ENCODE results near the gene CYSLTR2.
"Not testable (repeated sequence)": the region's sequence is repeated elsewhere in the genome, so short reads cannot be mapped to it uniquely, and the experiment has no call there.

The CYSLTR2 gene

GRCh38 chr13:48645845-48646244 is 7.9 kb upstream of the CYSLTR2 start:
- DNase-seq (ENCODE audit: low spot score), result no peak

GRCh38 chr13:48646791-48647190 is 6.9 kb upstream of the CYSLTR2 start:
- no peak for DNase-seq (ENCODE audit: low spot score)

DNA sequence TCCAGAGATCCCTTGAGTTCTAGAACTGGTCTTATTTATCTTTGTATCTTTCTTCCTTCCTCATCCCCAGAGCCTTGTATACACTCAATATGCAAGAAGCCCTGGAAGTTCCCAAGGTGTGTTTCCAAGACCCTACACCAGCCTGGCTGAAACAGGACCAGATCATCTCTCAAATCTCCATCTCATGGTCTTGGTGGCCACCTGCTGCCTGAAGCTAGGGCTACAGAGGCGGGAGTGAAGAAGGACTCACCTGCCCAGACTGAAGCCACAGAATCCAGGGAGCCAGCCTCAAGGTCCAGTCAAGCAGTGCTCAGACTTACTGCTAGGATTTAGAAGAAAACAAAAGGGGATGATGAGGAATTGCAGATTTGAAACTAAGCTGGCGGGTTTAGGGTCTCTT is 6.1 kb upstream of the CYSLTR2 start:
- no peak for DNase-seq (ENCODE audit: low spot score)

DNA sequence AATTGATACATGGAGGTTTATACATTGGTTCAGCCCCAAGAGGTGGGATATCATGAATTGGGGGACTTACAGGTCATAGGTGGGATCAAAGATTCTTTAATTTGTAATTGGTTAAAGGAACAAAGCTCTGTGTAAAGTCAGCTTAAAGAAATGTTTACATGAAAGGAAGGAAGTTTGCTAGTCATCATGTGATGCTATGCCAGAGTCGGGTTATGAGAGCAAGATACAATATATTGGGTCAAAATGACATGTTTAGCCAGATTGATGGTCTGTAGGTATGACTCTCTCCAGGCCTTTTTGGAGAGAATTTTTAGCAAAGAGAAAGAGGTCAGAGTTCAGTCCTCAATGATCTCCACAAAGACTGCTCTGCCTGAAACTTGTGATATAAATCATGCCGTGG is 5.3 kb upstream of the CYSLTR2 start:
- DNase-seq (ENCODE audit: low spot score), result no peak

GRCh38 chr13:48652851-48653471 is 768 bp upstream of the CYSLTR2 start:
- DNase-seq (ENCODE audit: low spot score), result no peak

- no peak for DNase-seq (ENCODE audit: low spot score)
Measured at GRCh38 chr13:48654511-48654910, 782 bp downstream of the CYSLTR2 start.

GRCh38 chr13:48655291-48655690 is 1.6 kb downstream of the CYSLTR2 start:
- no peak for DNase-seq (ENCODE audit: low spot score)

- DNase-seq (ENCODE audit: low spot score), result no peak
Measured at GRCh38 chr13:48656608-48657007, 2.9 kb downstream of the CYSLTR2 start.

GRCh38 chr13:48660361-48661076 is 6.8 kb downstream of the CYSLTR2 start:
- DNase-seq (ENCODE audit: low spot score), result no peak

GRCh38 chr13:48661107-48661506 is 7.4 kb downstream of the CYSLTR2 start:
- DNase-seq (ENCODE audit: low spot score), result no peak

GRCh38 chr13:48662226-48662625 is 8.5 kb downstream of the CYSLTR2 start:
- no peak for DNase-seq (ENCODE audit: low spot score)

DNA sequence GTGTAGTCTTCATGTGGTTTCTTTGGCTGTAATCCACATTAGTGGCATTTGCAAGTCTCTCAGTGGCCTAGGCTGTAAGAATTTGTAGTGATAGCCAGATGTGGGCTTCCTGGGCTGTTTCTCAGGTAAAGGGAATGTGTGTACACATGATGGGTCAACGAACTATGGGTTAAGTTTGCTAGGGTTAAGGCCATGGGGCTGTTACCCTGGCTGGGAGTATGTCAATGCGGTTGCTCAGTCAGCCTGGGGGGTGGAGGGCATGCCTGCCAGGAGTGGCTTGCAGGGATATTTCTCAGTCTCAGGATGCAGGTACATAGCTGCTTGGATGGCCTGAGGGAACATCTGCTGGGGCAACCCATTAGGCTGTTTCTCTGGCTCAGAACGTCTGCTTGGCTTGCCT is 13.4 kb downstream of the CYSLTR2 start:
- no peak for DNase-seq (ENCODE audit: low spot score)

DNA sequence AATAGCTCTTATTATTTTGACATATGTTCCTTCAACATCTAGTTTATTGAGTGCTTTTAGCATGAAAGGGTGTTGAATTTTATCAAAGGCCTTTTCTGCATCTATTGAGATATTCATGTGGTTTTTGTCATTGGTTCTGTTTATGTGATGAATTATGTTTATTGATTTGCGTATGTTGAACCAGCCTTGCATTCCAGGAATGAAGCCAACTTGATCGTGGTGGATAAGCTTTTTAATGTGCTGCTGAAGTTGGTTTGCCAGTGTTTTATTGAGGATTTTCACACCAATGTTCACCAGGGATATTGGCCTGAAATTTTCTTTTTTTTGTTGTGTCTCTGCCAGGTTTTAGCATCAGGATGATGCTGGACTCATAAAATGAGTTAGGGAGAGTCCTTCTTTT is 17.7 kb downstream of the CYSLTR2 start:
- not testable (repeated sequence) for DNase-seq (ENCODE audit: low spot score)

DNA sequence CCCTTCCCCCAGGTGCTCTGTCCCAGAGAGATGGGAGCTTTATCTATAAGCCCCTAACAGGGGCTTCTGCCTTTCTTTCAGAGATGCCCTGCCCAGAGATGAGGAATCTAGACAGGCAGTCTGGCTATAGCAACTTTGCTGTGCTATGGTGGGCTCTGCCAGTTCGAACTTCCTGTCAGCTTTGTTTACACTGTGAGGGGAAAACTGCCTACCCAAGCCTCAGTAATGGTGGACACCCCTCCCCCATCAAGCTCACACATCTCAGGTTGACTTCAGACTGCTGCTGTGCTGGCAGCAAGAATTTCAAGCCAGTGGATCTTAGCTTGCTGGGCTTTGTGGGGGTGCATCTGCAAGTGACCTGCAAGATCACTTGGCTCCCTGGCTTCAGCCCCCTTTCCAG is 21.5 kb downstream of the CYSLTR2 start:
- DNase-seq (ENCODE audit: low spot score), result no peak

DNA sequence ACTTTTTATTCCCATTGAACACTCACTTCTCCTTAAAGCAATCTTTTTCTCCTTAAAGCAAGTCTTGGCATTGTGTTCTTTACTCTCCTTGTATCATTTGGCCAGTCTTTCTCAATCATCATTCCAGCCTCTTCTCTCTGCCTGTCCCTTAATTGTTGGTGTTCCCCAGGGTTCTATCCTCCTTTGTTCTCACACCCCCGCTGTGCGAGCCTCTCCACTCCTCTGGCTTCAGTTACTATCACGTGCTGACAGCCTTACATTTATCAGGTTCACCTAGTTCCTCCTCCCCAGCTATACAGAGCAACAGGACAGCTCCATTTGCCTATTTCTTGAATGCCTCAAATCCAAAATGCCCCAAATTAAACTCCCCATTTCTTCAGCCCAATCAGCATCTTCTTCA is 24.6 kb downstream of the CYSLTR2 start:
- DNase-seq (ENCODE audit: low spot score), result no peak

- DNase-seq (ENCODE audit: low spot score), result no peak
Measured at GRCh38 chr13:48679941-48680680, 26.4 kb downstream of the CYSLTR2 start.

DNA sequence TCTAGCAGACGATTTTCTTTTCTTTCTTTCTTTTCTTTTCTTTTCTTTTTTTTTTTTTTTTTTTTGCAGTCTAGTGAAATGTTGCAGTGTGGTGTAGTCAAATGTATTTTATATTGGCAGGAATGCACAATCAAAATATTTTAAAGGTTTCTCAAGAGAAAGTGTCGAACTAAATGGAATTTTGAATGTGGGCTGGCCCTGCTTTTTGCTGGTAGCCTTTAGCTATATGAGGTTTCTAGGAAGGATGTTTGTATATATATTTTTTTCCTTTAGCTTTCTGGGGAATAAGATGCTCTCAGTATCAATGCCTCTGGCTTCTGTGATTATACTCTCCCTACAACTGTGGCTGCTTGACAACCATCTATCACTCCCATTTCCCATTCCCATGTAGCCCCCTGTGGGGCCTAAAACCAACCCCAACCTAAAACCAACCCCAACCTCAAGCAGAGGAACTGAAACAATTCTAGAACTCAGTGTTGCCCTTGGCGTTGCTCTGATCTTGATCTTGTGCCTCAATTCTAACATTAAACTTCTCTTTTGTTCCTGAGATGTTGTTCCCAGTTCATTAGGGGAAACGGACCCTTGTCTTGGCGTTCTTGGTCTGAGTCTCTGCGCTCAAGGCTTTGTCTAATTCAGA is 27.1 kb downstream of the CYSLTR2 start:
- DNase-seq (ENCODE audit: low spot score), result no peak

GRCh38 chr13:48681905-48682304 is 28.2 kb downstream of the CYSLTR2 start:
- no peak for DNase-seq (ENCODE audit: low spot score)

DNA sequence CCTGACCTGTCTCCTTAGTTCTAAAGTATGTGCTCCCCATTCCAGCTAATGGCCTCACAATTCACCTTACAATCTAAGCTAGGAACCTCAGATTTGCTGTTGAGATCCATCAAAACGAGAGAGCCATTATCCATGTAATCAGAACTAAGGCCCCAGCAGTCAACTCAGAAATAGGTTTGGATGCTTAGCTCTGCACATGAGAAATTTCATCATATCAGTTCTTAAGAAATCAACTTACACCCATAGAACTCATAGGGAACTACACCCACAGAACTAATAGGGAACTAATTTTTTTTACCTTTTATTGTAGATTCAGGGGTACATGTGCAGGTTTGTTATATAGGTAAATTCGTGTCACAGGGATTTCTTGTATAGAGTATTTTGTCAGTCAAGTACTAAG is 28.7 kb downstream of the CYSLTR2 start:
- no peak for DNase-seq (ENCODE audit: low spot score)

- no peak for DNase-seq (ENCODE audit: low spot score)
Measured at GRCh38 chr13:48686636-48687210, 33.0 kb downstream of the CYSLTR2 start.

GRCh38 chr13:48687249-48687648 is 33.5 kb downstream of the CYSLTR2 start:
- DNase-seq (ENCODE audit: low spot score), result no peak

DNA sequence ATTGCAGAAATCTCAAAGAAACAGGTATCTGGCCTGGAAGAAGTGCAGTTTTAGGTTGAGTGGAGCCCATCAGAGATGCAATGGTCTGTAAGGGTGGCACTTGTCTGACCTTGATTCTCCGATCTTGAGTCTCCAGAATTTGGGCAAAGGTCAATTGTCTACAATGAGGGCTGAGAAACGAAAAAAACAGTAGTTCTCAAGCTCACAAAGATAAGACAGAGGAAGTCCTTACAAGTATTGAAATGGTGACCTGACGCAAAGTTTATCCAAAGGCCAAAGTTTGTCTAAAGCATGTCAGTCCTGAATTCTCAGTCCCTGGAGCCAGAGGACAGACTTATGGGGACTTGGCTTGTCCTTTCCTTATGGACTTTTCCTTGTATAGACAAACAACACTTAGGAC is 40.3 kb downstream of the CYSLTR2 start:
- no peak for DNase-seq (ENCODE audit: low spot score)
